DMS114 treated with DMSO at 0.1 percent for 48 hours (cell line): ENCODE results near the gene SOX18.

Experiments
- DNase-seq: peaks from one replicate; lab custom pipeline; 2025; ENCODE audit not compliant: unreplicated experiment; lab: John Stamatoyannopoulos, UW

SOX18 gene

GRCh38 chr20:64080813-64081623 is 31.6 kb upstream of the SOX18 start:
- DNase-seq, result no peak

- peak; percentile 16 for DNase-seq
Measured at GRCh38 chr20:64080013-64080812, 30.8 kb upstream of the SOX18 start, which contains the start of gene OPRL1. Gene OPRL1, plus strand, starts transcription at chr20:64080082. Its CDS starts 12,639 bp downstream, at chr20:64092721.

GRCh38 chr20:64079273-64080012 is 30.0 kb upstream of the SOX18 start, which contains the start of gene RGS19:
Gene RGS19, minus strand, starts transcription at chr20:64079518. Its CDS starts 2,632 bp downstream, at chr20:64076886.
- peak; percentile 53 for DNase-seq

DNA sequence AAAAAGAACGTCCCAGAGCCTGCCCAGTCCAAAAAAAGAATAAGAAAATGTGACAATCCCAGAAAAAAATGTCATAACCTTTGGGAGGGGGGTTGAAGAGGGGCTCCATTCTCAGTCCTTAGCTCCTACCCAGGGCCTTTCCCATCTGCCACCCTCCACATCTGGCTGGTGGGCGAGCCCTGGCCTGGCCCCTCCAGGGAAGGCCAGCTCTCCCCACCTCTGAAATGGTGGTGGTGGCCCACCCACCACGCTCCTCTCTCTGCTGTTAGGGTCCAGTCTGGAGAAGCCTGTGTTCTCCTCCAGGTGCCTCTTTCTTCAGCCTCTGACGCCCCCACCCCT is 29.5 kb upstream of the SOX18 start:
- DNase-seq, result no peak

- DNase-seq, result no peak
Measured at GRCh38 chr20:64077876-64078551, 28.6 kb upstream of the SOX18 start.

GRCh38 chr20:64077541-64077875 is 28.1 kb upstream of the SOX18 start:
- no peak for DNase-seq

GRCh38 chr20:64077094-64077493 is 27.7 kb upstream of the SOX18 start:
- no peak for DNase-seq

GRCh38 chr20:64076061-64076997 is 26.9 kb upstream of the SOX18 start:
- DNase-seq, result no peak

- no peak for DNase-seq
Measured at GRCh38 chr20:64075556-64075955, 26.1 kb upstream of the SOX18 start.

- DNase-seq, result no peak
Measured at GRCh38 chr20:64074963-64075362, 25.5 kb upstream of the SOX18 start.

GRCh38 chr20:64074184-64074789 is 24.8 kb upstream of the SOX18 start:
- DNase-seq, result no peak

- DNase-seq, result no peak
Measured at GRCh38 chr20:64073476-64074183, 24.2 kb upstream of the SOX18 start.

DNA sequence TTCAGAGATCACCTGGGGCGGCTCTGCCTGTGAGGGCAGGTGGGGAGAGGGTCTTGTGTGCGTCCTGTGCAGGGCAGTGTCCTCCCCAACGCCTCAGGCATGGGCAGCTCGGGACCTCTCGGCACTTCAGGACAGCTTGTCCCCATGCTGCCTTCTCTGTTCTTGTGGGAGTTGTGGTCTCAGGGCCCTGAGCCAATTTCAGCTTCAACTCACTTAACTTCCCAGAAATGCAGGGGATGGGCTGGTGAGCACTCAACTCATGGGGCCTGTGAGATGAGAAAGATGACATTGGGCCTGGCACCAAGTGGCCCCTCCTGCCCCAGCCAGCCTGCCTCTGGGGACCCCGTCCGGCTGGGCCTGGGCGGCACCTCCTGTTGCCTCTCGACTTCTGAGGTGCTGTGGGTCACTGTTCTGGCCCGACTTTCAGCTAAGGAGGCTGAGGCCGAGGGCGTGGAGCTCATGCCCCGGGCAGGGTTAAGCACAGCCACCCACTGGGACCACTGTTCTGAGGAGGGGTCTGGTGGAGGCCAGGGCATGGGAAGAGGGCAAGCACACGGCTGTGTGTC is 23.1 kb upstream of the SOX18 start:
- DNase-seq, result no peak

DNA sequence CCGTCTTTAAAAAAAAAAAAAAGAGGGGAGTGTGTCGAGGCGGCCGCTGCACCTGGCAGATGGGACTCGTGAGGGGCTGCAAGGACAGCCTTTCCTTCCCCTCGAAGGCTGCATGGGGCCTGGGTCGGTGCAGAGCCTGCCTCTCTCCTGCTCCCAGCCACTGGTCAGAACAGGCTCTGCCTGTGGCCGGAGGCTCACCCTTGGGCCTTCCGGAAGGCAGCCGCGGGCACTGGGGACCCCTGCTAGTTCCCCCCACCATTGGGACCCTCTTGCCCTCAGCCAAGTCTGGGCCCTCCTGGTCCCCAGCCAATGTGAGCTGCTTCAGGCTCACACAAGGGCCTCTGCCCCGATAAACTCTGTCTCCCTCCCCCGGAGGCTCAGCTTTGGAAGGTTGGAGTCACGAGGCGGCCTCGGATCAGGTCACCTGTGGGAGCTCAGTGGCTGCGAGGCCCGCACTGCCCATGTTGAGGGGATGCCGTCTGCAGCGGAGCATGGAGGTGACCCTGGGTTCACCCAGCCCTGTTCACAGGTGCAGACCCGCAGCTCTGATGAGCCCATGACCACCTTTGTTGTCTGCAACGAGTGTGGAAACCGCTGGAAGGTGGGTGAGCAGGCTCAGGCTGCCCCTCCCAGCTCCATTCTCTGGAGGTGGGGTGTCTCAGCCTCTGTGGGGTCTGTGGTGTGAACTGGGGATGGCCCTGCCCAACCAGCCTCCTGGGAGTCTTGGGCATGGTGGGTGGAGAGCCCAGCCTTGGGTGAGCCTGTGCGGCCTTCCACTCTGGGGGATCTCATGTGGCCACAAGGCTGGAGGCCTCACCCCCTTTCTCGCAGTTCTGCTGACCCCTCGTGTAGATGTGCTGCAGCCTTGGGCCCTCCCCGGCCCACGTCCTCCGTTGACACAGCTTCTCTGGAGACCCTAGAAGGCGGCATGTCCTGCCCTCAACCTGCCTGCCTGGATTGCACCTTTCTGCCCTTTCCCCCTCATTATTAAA is 22.2 kb upstream of the SOX18 start:
- DNase-seq, result no peak

DNA sequence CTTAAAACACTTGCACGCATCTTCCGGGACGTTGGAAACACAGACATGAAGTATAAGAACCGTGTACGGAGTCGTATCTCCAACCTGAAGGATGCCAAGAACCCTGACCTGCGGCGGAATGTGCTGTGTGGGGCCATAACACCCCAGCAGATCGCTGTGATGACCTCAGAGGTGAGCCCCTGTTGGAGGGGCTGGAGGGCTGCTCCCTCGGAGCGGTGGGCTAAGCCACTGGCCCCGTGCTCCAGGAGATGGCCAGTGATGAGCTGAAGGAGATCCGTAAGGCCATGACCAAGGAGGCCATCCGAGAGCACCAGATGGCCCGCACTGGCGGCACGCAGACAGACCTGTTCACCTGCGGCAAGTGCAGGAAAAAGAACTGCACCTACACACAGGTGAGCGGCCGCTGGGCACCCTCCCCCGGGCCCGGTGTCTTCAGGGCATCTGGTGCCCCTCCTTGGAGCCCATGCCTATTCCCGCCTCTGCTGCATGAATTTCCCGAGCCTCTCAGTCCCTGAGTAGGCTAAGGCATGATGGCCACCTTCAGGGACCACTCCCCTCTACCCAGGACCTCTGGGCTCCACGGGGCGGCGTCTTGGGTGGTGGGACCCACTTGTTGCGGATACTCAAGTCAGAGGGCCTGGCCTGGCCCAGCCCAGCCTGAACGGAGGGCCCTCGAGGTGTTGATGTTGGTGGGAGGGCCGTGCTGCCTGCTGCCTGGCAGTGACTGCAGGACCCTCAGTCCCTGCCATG is 21.0 kb upstream of the SOX18 start:
- no peak for DNase-seq

- no peak for DNase-seq
Measured at GRCh38 chr20:64069614-64070243, 20.3 kb upstream of the SOX18 start.
